GM23338 (cell line): ENCODE data around the gene FILIP1. TPM values are rescaled to one million over a fixed set of nuclear protein-coding genes. Genes with fewer than 3 reads are reported as not detected.
A peak's percentile ranks its signal among the peaks of the same experiment; 100 is the strongest.

Experiments used
- ATAC-seq: fragments of 200-7000 bp; cut with Tn5 transposase; 3 replicates; pipeline ENCODE4 v1.9.1; 2020
- DNase-seq: peaks from one replicate; pipeline ENCODE4 v3.0.0-alpha.2; 2015; ENCODE audit warnings: low spot score
- H2AFZ ChIP-seq: fragments of 200-600 bp; sonication (generic); 2 replicates; pipeline ENCODE4 v1.8.0; 2016; ENCODE audit warnings: antibody characterized with exemption, mild to moderate bottlenecking, moderate library complexity
- H3F3A ChIP-seq: fragments of 200-600 bp; sonication (generic); replicated peaks from 2 replicates; pipeline ENCODE4 v1.8.0; 2017; ENCODE audit warnings: antibody characterized with exemption, mixed run types, low read depth
- H3K27ac ChIP-seq: fragments of 200-600 bp; sonication (generic); 2 replicates; pipeline ENCODE4 v1.6.1; 2016; ENCODE audit warnings: low read depth
- H3K27me3 ChIP-seq: fragments of 200-600 bp; sonication (generic); 2 replicates; pipeline ENCODE4 v1.8.0; 2016; ENCODE audit warnings: mild to moderate bottlenecking, mixed run types, moderate library complexity; ENCODE audit not compliant: insufficient read depth
- H3K36me3 ChIP-seq: fragments of 200-600 bp; sonication (generic); 2 replicates; pipeline ENCODE4 v1.8.0; 2016; ENCODE audit warnings: mild to moderate bottlenecking; ENCODE audit not compliant: insufficient read depth
- H3K4me1 ChIP-seq: fragments of 200-600 bp; sonication (generic); 2 replicates; pipeline ENCODE4 v1.8.0; 2016; ENCODE audit warnings: mild to moderate bottlenecking, moderate library complexity; ENCODE audit not compliant: insufficient read depth
- H3K4me2 ChIP-seq: fragments of 200-600 bp; sonication (generic); 2 replicates; pipeline ENCODE4 v1.7.1; 2017; ENCODE audit warnings: mixed run types
- H3K4me3 ChIP-seq: fragments of 200-600 bp; sonication (generic); 2 replicates; pipeline ENCODE4 v1.6.1; 2016; ENCODE audit warnings: mixed run types
- H3K79me2 ChIP-seq: fragments of 200-600 bp; sonication (generic); replicated peaks from 2 replicates; pipeline ENCODE4 v1.8.0; 2017; ENCODE audit warnings: mild to moderate bottlenecking; ENCODE audit not compliant: insufficient read depth
- H3K9me2 ChIP-seq: fragments of 200-600 bp; sonication (generic); 2 replicates; pipeline ENCODE4 v1.8.0; 2017; ENCODE audit not compliant: insufficient read depth
- H4K20me1 ChIP-seq: fragments of 200-600 bp; sonication (generic); replicated peaks from 2 replicates; pipeline ENCODE4 v1.8.0; 2017; ENCODE audit warnings: mild to moderate bottlenecking; ENCODE audit not compliant: insufficient read depth
- H3K27ac Mint-ChIP-seq: 2 replicates; pipeline ENCODE4 v1.8.0; 2020; ENCODE audit warnings: inconsistent platforms, mild to moderate bottlenecking, moderate library complexity, mixed read lengths
- H3K27me3 Mint-ChIP-seq: 3 replicates; pipeline ENCODE4 v1.8.0; 2022; ENCODE audit warnings: low read depth, mild to moderate bottlenecking, moderate library complexity, mixed read lengths, inconsistent platforms; ENCODE audit not compliant: insufficient read depth, poor library complexity
- H3K36me3 Mint-ChIP-seq: 3 replicates; pipeline ENCODE4 v1.8.0; 2021; ENCODE audit warnings: low read depth, mild to moderate bottlenecking, inconsistent platforms, moderate library complexity, mixed read lengths
- H3K4me1 Mint-ChIP-seq: 3 replicates; pipeline ENCODE4 v1.8.0; 2020; ENCODE audit warnings: mild to moderate bottlenecking, inconsistent platforms, mixed read lengths
- H3K4me3 Mint-ChIP-seq: 3 replicates; pipeline ENCODE4 v1.8.0; 2021; ENCODE audit warnings: moderate library complexity, mild to moderate bottlenecking, inconsistent platforms, mixed read lengths
- H3K9me3 Mint-ChIP-seq: 3 replicates; pipeline ENCODE4 v1.8.0; 2020; ENCODE audit warnings: moderate library complexity, mild to moderate bottlenecking, inconsistent platforms, mixed read lengths
- CREB1 ChIP-seq: fragments of 250-450 bp; sonication (Bioruptor Pico); IDR thresholded peaks from 2 replicates; pipeline ENCODE4 v1.5.0; 2020; ENCODE audit warnings: low read depth, mild to moderate bottlenecking, moderate library complexity
- EZH2 ChIP-seq: fragments of 200-600 bp; sonication (generic); IDR thresholded peaks from one replicate; pipeline ENCODE4 v1.8.0; 2017; ENCODE audit warnings: antibody characterized with exemption, mild to moderate bottlenecking, low read depth; ENCODE audit not compliant: unreplicated experiment
- EZH2phosphoT487 ChIP-seq: fragments of 200-600 bp; sonication (generic); IDR thresholded peaks from one replicate; pipeline ENCODE4 v1.8.1; 2018; ENCODE audit warnings: antibody characterized with exemption; ENCODE audit not compliant: unreplicated experiment
- JUNB ChIP-seq: IDR thresholded peaks from one replicate; pipeline ENCODE4 v1.6.1; 2016; ENCODE audit warnings: antibody characterized with exemption; ENCODE audit not compliant: unreplicated experiment
- NANOG ChIP-seq: IDR thresholded peaks from 2 replicates; pipeline ENCODE4 v1.6.1; 2016; ENCODE audit warnings: antibody characterized with exemption, borderline replicate concordance
- POLR2AphosphoS5 ChIP-seq: IDR thresholded peaks from 2 replicates; pipeline ENCODE4 v1.6.1; 2016; ENCODE audit warnings: antibody characterized with exemption, low read depth
- STAT1 ChIP-seq: IDR thresholded peaks from one replicate; pipeline ENCODE4 v1.6.1; 2016; ENCODE audit warnings: antibody characterized with exemption; ENCODE audit not compliant: unreplicated experiment
- ZNF114 ChIP-seq: fragments of 250-450 bp; sonication (Bioruptor Pico); IDR thresholded peaks from 2 replicates; pipeline ENCODE4 v1.5.0; 2020; ENCODE audit warnings: mild to moderate bottlenecking, moderate library complexity
- ZNF331 ChIP-seq: fragments of 250-450 bp; sonication (Bioruptor Pico); IDR thresholded peaks from 2 replicates; pipeline ENCODE4 v1.5.0; 2020; ENCODE audit warnings: low read depth, mild to moderate bottlenecking, moderate library complexity
- polyA plus RNA-seq: library from polyadenylated mRNA; unstranded; fragments of >200 nt; fragmentation: Nextera tagmentation; extraction: Ambion mirVana; gene quantifications from 2 replicates; pipeline ENCODE4 v1.2.1, GENCODE V29; 2016
- total RNA-seq: library from RNA; depleted of rRNA; stranded (reverse); fragments of >200 nt; shearing (Covaris generic); gene quantifications from 2 replicates; pipeline ENCODE4 v1.2.3, GENCODE V29; 2014
- TF ChIP-seq, protein P1 (sequence below): fragments of 250-450 bp; sonication (Bioruptor Pico); IDR thresholded peaks from 2 replicates; pipeline ENCODE4 v1.5.0; 2020; ENCODE audit warnings: mild to moderate bottlenecking, moderate library complexity
- TF ChIP-seq, protein P2 (sequence below): IDR thresholded peaks from 2 replicates; pipeline ENCODE4 v1.6.1; 2016; ENCODE audit warnings: antibody characterized with exemption
- TF ChIP-seq, protein P3 (sequence below), 2 experiments: fragments of 200-600 bp in 1 of 2; sonication (generic) in 1 of 2; conservative IDR thresholded peaks; 2 replicates each; pipeline versions ENCODE4 v1.5.1 to v1.6.1; 2016 to 2017; ENCODE audit warnings: antibody characterized with exemption in 2 of 2, low read depth in 2 of 2, mild to moderate bottlenecking in 2 of 2, moderate library complexity in 1 of 2
- TF ChIP-seq, protein P4 (sequence below): IDR thresholded peaks from one replicate; pipeline ENCODE4 v1.6.1; 2018; ENCODE audit warnings: antibody characterized with exemption; ENCODE audit not compliant: unreplicated experiment

Gene FILIP1
- total and polyA plus RNA-seq, 2 experiments from 2014 or later, result 3.7 to 6.4 TPM

DNA sequence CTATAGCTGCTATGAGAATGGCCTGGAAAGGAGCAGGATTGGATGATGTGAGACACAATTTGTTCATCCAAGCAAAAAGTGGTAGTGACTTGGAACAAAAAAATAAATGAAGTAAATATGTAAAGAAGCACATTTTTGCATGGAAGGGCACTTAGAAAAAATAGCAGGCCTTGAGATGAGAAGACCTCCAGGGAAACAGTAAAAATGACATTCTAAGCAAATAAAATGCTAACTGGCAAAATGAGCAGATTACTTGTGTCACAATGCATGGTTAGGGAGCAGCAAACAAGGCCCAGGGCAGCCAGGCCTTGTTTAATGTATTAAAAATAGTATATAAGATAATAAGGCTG lies 230.2 kb downstream of the FILIP1 start (continued):
- TF ChIP-seq, protein P1, sequence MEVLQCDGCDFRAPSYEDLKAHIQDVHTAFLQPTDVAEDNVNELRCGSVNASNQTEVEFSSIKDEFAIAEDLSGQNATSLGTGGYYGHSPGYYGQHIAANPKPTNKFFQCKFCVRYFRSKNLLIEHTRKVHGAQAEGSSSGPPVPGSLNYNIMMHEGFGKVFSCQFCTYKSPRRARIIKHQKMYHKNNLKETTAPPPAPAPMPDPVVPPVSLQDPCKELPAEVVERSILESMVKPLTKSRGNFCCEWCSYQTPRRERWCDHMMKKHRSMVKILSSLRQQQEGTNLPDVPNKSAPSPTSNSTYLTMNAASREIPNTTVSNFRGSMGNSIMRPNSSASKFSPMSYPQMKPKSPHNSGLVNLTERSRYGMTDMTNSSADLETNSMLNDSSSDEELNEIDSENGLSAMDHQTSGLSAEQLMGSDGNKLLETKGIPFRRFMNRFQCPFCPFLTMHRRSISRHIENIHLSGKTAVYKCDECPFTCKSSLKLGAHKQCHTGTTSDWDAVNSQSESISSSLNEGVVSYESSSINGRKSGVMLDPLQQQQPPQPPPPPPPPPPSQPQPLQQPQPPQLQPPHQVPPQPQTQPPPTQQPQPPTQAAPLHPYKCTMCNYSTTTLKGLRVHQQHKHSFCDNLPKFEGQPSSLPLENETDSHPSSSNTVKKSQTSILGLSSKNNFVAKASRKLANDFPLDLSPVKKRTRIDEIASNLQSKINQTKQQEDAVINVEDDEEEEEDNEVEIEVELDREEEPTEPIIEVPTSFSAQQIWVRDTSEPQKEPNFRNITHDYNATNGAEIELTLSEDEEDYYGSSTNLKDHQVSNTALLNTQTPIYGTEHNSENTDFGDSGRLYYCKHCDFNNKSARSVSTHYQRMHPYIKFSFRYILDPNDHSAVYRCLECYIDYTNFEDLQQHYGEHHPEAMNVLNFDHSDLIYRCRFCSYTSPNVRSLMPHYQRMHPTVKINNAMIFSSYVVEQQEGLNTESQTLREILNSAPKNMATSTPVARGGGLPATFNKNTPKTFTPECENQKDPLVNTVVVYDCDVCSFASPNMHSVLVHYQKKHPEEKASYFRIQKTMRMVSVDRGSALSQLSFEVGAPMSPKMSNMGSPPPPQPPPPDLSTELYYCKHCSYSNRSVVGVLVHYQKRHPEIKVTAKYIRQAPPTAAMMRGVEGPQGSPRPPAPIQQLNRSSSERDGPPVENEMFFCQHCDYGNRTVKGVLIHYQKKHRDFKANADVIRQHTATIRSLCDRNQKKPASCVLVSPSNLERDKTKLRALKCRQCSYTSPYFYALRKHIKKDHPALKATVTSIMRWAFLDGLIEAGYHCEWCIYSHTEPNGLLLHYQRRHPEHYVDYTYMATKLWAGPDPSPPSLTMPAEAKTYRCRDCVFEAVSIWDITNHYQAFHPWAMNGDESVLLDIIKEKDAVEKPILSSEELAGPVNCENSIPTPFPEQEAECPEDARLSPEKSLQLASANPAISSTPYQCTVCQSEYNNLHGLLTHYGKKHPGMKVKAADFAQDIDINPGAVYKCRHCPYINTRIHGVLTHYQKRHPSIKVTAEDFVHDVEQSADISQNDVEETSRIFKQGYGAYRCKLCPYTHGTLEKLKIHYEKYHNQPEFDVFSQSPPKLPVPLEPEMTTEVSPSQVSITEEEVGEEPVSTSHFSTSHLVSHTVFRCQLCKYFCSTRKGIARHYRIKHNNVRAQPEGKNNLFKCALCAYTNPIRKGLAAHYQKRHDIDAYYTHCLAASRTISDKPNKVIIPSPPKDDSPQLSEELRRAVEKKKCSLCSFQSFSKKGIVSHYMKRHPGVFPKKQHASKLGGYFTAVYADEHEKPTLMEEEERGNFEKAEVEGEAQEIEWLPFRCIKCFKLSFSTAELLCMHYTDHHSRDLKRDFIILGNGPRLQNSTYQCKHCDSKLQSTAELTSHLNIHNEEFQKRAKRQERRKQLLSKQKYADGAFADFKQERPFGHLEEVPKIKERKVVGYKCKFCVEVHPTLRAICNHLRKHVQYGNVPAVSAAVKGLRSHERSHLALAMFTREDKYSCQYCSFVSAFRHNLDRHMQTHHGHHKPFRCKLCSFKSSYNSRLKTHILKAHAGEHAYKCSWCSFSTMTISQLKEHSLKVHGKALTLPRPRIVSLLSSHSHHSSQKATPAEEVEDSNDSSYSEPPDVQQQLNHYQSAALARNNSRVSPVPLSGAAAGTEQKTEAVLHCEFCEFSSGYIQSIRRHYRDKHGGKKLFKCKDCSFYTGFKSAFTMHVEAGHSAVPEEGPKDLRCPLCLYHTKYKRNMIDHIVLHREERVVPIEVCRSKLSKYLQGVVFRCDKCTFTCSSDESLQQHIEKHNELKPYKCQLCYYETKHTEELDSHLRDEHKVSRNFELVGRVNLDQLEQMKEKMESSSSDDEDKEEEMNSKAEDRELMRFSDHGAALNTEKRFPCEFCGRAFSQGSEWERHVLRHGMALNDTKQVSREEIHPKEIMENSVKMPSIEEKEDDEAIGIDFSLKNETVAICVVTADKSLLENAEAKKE (CRISPR knock-in tag), result no peak

DNA sequence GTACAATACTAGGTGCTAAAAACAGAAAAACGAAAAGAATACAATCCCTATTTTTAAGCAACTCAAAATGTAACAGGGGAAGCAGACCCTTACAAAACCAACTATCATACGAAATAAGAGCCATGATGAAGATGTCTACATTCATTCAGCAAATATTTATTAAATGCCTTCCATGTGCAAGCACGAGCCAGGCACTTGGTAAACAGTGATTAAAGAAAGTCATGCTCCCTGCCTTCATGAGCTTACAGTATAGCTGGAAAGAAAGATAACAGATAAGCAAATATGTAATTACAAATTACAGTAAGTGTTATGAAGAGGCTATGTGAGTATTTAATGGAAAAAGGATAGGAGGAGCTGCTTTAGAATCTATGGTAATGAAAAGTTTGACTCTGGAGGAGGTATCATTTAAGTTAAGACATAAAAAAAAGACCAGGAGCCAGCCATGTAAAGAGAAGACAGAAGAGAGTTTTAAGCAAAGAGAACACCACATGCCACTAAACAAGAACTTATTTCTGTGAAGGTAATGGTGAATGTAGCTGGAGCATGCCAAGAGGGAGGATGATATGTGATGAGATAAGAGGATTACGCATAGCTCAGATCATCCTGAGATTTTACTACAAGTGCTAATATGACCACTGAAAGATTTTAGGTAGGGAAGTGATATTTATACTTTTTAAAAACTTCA lies 230.7 kb downstream of the FILIP1 start:
- peaks cover 11% of the 10 kb centered on the region; the same call in 2 of the 3 replicates for H3K4me1 Mint-ChIP-seq
- no peak overlapping the region for H3K4me2 ChIP-seq
- ATAC-seq (no peak), DNase-seq (no peak)
- 0 out of 2 replicates have a peak overlapping the region, but pooled peaks have one; percentile 5 for H3K27ac ChIP-seq
- peaks cover 6% of the 10 kb centered on the region; the same call in 1 of the 2 replicates for H3K36me3 ChIP-seq
- no peaks in the 10 kb centered on the region for H3K27me3 Mint-ChIP-seq
- no peaks in the 10 kb centered on the region for H3K9me3 Mint-ChIP-seq
- peaks cover 38% of the 10 kb centered on the region for H3K79me2 ChIP-seq
- no peaks in the 10 kb centered on the region for H3K9me2 ChIP-seq
- no peaks in the 10 kb centered on the region for H3F3A ChIP-seq
- H3K4me1 ChIP-seq, result peaks cover 11% of the 10 kb centered on the region
- no peak overlapping the region for H3K27ac Mint-ChIP-seq
- peaks cover 15% of the 10 kb centered on the region for H3K36me3 Mint-ChIP-seq
- H3K27me3 ChIP-seq, result no peaks in the 10 kb centered on the region
- no peaks in the 10 kb centered on the region for H4K20me1 ChIP-seq
- H2AFZ ChIP-seq, result no peak overlapping the region
- H3K4me3 ChIP-seq, result no peak overlapping the region
- no peak overlapping the region for H3K4me3 Mint-ChIP-seq
- TF ChIP-seq ZNF331 (CRISPR knock-in tag) (no peak), ZNF114 (CRISPR knock-in tag) (no peak), POLR2AphosphoS5 (no peak), EZH2 (no peak), EZH2phosphoT487 (no peak), JUNB (no peak), NANOG (no peak), CREB1 (no peak), STAT1 (no peak)
- TF ChIP-seq, protein P2, sequence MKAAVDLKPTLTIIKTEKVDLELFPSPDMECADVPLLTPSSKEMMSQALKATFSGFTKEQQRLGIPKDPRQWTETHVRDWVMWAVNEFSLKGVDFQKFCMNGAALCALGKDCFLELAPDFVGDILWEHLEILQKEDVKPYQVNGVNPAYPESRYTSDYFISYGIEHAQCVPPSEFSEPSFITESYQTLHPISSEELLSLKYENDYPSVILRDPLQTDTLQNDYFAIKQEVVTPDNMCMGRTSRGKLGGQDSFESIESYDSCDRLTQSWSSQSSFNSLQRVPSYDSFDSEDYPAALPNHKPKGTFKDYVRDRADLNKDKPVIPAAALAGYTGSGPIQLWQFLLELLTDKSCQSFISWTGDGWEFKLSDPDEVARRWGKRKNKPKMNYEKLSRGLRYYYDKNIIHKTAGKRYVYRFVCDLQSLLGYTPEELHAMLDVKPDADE, result no peak
- TF ChIP-seq, protein P3, sequence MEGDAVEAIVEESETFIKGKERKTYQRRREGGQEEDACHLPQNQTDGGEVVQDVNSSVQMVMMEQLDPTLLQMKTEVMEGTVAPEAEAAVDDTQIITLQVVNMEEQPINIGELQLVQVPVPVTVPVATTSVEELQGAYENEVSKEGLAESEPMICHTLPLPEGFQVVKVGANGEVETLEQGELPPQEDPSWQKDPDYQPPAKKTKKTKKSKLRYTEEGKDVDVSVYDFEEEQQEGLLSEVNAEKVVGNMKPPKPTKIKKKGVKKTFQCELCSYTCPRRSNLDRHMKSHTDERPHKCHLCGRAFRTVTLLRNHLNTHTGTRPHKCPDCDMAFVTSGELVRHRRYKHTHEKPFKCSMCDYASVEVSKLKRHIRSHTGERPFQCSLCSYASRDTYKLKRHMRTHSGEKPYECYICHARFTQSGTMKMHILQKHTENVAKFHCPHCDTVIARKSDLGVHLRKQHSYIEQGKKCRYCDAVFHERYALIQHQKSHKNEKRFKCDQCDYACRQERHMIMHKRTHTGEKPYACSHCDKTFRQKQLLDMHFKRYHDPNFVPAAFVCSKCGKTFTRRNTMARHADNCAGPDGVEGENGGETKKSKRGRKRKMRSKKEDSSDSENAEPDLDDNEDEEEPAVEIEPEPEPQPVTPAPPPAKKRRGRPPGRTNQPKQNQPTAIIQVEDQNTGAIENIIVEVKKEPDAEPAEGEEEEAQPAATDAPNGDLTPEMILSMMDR (conservative IDR thresholded peaks at IDR 0.05; ENCODE audit: low read depth in 2 of 2), result no peak
- TF ChIP-seq, protein P4, sequence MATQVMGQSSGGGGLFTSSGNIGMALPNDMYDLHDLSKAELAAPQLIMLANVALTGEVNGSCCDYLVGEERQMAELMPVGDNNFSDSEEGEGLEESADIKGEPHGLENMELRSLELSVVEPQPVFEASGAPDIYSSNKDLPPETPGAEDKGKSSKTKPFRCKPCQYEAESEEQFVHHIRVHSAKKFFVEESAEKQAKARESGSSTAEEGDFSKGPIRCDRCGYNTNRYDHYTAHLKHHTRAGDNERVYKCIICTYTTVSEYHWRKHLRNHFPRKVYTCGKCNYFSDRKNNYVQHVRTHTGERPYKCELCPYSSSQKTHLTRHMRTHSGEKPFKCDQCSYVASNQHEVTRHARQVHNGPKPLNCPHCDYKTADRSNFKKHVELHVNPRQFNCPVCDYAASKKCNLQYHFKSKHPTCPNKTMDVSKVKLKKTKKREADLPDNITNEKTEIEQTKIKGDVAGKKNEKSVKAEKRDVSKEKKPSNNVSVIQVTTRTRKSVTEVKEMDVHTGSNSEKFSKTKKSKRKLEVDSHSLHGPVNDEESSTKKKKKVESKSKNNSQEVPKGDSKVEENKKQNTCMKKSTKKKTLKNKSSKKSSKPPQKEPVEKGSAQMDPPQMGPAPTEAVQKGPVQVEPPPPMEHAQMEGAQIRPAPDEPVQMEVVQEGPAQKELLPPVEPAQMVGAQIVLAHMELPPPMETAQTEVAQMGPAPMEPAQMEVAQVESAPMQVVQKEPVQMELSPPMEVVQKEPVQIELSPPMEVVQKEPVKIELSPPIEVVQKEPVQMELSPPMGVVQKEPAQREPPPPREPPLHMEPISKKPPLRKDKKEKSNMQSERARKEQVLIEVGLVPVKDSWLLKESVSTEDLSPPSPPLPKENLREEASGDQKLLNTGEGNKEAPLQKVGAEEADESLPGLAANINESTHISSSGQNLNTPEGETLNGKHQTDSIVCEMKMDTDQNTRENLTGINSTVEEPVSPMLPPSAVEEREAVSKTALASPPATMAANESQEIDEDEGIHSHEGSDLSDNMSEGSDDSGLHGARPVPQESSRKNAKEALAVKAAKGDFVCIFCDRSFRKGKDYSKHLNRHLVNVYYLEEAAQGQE, result no peak
